Gastrocnemius medialis (tissue), 4 donors: ENCODE measurements around the gene ARHGAP25. TPM values are rescaled to one million over a fixed set of nuclear protein-coding genes. Genes with fewer than 3 reads are reported as not detected.

ENCODE experiments used
- ATAC-seq, 2 donors: fragments of 150-250 bp; one replicate each; pipeline ENCODE4 v1.9.1; 2016
- DNase-seq, 2 donors: peaks; one replicate each; pipeline ENCODE4 v3.0.0-alpha.2; 2019
- H3K27ac ChIP-seq, 4 donors: fragments of 200-600 bp; sonication (generic); 1 replicate in 1 of 4; 2 replicates in 3 of 4; pipeline ENCODE4 v1.5.1; 2016 to 2018; ENCODE audit warnings: mild to moderate bottlenecking in 2 of 4, moderate library complexity in 1 of 4
- H3K27me3 ChIP-seq, 3 donors: fragments of 200-600 bp; sonication (generic) in 2 of 3; 1 replicate in 1 of 3; 2 replicates in 2 of 3; pipeline versions ENCODE4 v1.5.1 to v1.6.0; 2016 to 2019; ENCODE audit warnings: mild to moderate bottlenecking in 1 of 3, moderate library complexity in 1 of 3
- H3K36me3 ChIP-seq, 2 donors: fragments of 200-600 bp; sonication (generic) in 1 of 2; one replicate each; pipeline ENCODE4 v1.5.1; 2017 to 2018
- H3K4me1 ChIP-seq, 2 donors: fragments of 200-600 bp; sonication (generic) in 1 of 2; one replicate each; pipeline ENCODE4 v1.5.1; 2016 to 2017; ENCODE audit warnings: mild to moderate bottlenecking in 2 of 2
- H3K4me3 ChIP-seq, 4 donors: fragments of 200-600 bp; sonication (generic) in 3 of 4; 1 replicate in 1 of 4; 2 replicates in 3 of 4; pipeline ENCODE4 v1.5.1; 2016 to 2019; ENCODE audit warnings: mild to moderate bottlenecking in 2 of 4
- H3K9me3 ChIP-seq, 3 donors: fragments of 200-600 bp; sonication (generic) in 2 of 3; 1 replicate in 1 of 3; 2 replicates in 2 of 3; pipeline ENCODE4 v1.5.1; 2016 to 2019
- POLR2A ChIP-seq, 2 donors: fragments of 450-650 bp; IDR thresholded peaks; one replicate each; pipeline ENCODE4 v1.6.1; 2017; ENCODE audit warnings: antibody characterized with exemption in 2 of 2, mild to moderate bottlenecking in 2 of 2, moderate library complexity in 2 of 2
- in situ Hi-C, 4 donors: fragments of 200-750 bp; cut with MboI; loops; one replicate each; pipeline versions ENCODE4 v1.15.0 to v1.8.0; 2017; ENCODE audit warnings: low sequenced_read_pairs in 4 of 4
- intact Hi-C: fragments of 100-400 bp; cut with DNase I; formaldehyde crosslinking; loops from one replicate; pipeline ENCODE4 v1.15.1; 2023; ENCODE audit warnings: low total_unique reads
- total RNA-seq, 4 donors: library from RNA; depleted of rRNA; stranded (reverse); fragments of >200 nt; gene quantifications; one replicate each; pipeline versions ENCODE4 v1.1.0 to v1.2.3, GENCODE V29; 2016
- TF ChIP-seq, protein P1 (sequence below), 5 experiments: fragments of 450-650 bp in 3 of 5; fragments of 200-600 bp in 2 of 5; sonication (generic) in 2 of 5; IDR thresholded peaks in 4 of 5; conservative IDR thresholded peaks in 1 of 5; 1 replicate in 4 of 5; 2 replicates in 1 of 5; pipeline ENCODE4 v1.5.1; 2016 to 2019; ENCODE audit warnings: antibody characterized with exemption in 5 of 5, mild to moderate bottlenecking in 3 of 5, moderate library complexity in 3 of 5

Gene ARHGAP25
- total RNA-seq, 4 donors from 2014 or later = 1.9 to 6.8 (median 3.0) TPM

DNA sequence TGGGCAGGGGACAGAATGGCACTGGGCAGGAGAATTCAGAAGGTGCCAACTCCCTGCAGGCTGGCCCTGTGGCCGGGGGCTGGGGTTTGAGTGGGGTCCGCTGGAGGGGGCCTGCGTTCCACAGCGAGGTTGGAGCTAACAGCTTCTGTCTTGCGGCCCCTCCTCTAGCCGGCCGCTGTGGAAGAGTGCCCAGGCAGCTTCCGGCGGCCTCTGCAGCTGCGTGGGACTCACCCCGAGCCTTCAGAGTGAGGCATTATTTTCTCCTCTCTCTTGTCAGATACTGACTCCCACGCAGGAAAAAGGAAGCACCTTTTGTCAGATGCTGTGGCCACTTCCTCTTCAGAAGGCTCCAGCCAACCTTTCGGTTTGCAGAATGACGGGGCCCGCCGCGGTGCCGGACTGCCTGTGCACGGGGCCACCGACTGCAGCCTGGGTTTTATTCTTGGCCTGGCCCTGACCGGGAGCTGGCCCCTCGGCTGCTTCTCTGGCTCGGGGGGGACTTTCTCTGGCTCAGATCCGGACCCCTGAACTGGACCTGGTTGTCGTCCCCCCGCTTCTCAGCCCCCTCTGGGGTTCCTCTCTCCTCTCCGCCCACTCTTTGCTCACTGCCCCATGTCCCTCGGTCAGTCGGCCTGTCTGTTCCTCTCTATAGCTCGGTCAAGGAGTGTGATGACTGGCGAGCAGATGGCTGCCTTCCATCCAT is 40.1 kb downstream of the ARHGAP25 start:
- peaks cover 0 to 14% of the 10 kb centered on the region in 2 donors for H3K4me1 ChIP-seq
- DNase-seq (peak in 1 of 2 donors; percentile 39), ATAC-seq (peak; percentile 51 to 64)
- H3K27ac ChIP-seq = peak overlapping the region; percentile 68 to 77 (median 72)
- no peaks in the 10 kb centered on the region for H3K9me3 ChIP-seq
- in situ Hi-C loops (no loop called here), intact Hi-C loops (no loop called here)
- H3K36me3 ChIP-seq = no peaks in the 10 kb centered on the region
- H3K27me3 ChIP-seq = no peaks in the 10 kb centered on the region
- TF ChIP-seq POLR2A (IDR thresholded peaks at IDR 0.05) = peak in 1 of 2 donors; percentile 42
- TF ChIP-seq, protein P1, sequence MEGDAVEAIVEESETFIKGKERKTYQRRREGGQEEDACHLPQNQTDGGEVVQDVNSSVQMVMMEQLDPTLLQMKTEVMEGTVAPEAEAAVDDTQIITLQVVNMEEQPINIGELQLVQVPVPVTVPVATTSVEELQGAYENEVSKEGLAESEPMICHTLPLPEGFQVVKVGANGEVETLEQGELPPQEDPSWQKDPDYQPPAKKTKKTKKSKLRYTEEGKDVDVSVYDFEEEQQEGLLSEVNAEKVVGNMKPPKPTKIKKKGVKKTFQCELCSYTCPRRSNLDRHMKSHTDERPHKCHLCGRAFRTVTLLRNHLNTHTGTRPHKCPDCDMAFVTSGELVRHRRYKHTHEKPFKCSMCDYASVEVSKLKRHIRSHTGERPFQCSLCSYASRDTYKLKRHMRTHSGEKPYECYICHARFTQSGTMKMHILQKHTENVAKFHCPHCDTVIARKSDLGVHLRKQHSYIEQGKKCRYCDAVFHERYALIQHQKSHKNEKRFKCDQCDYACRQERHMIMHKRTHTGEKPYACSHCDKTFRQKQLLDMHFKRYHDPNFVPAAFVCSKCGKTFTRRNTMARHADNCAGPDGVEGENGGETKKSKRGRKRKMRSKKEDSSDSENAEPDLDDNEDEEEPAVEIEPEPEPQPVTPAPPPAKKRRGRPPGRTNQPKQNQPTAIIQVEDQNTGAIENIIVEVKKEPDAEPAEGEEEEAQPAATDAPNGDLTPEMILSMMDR (IDR thresholded peaks at IDR 0.05 in 4 of 5, conservative IDR thresholded peaks at IDR 0.05 in 1 of 5) = no peak
- peak overlapping the region; percentile 31 to 51 (median 46) for H3K4me3 ChIP-seq

DNA sequence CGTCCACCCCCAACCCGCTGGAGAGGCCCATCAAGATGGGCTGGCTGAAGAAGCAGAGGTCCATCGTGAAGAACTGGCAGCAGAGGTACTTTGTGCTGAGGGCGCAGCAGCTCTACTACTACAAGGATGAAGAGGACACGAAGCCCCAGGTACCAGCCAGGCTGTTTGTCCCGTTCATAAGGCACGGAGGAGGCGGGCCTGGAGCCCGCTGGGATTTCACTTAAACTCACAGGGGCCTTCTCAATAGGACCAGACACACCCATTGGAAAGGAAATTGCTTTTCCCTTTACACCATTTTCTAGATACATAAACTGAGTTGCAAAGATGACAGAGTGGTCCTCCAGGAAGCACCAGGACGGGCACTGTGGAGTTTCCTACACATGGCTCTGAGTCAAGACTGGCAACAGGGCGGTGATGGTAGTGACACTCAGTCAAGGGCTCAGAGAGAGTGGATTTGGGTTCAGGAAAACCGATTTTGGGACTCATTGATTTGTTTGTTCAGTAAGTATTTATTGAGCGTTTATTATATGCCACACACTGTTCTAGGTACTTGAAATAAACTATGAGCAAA is 40.7 kb downstream of the ARHGAP25 start:
- no peak for ATAC-seq
- intact Hi-C loops = no loop called here

DNA sequence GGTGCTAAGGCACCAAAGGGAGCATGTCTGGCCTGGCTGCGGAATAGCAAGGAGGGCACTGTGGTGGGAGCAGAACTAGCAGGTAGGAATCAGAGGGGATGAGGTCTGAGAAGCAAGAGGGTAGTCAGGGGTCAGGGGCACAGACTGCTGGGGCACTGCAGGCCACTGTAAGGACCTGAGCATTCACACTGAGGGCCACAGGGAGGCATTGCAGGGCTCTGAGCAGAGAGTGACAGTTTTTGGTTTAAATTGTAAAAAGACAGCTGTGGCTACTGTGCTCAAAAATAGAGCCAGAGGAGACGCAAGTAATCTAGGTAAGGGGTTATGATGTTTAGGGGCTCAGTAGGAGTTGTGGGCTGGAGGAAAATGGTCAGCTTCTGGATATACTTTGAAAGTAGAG is 41.5 kb downstream of the ARHGAP25 start:
- H3K27me3 ChIP-seq = no peaks in the 10 kb centered on the region
- no peaks in the 10 kb centered on the region for H3K9me3 ChIP-seq
- TF ChIP-seq, protein P1 (IDR thresholded peaks at IDR 0.05 in 4 of 5, conservative IDR thresholded peaks at IDR 0.05 in 1 of 5) = no peak
- no peak for TF ChIP-seq POLR2A (IDR thresholded peaks at IDR 0.05)
- intact Hi-C loops (no loop called here), in situ Hi-C loops (no loop called here)
- peak overlapping the region; percentile 68 to 77 (median 72) for H3K27ac ChIP-seq
- peak overlapping the region in 3 of 4 donors; percentile 22 to 51 (median 49) for H3K4me3 ChIP-seq
- peaks cover 0 to 9% of the 10 kb centered on the region in 2 donors for H3K4me1 ChIP-seq
- H3K36me3 ChIP-seq = no peaks in the 10 kb centered on the region
- ATAC-seq = no peak
- no peak for DNase-seq

More for the DNA sequence above, 40.7 kb downstream of the ARHGAP25 start:
- Histone ChIP-seq H3K27ac (peak overlapping the region; percentile 68 to 77 (median 72)), H3K9me3 (no peaks in the 10 kb centered on the region), H3K36me3 (no peaks in the 10 kb centered on the region), H3K4me1 (peaks cover 0 to 14% of the 10 kb centered on the region in 2 donors), H3K4me3 (peak overlapping the region; percentile 31 to 51 (median 46)), H3K27me3 (no peaks in the 10 kb centered on the region)
- DNase-seq = no peak
- in situ Hi-C loops = no loop called here
- TF ChIP-seq, protein P1 (IDR thresholded peaks at IDR 0.05 in 4 of 5, conservative IDR thresholded peaks at IDR 0.05 in 1 of 5) = no peak
- TF ChIP-seq POLR2A (IDR thresholded peaks at IDR 0.05) = no peak

DNA sequence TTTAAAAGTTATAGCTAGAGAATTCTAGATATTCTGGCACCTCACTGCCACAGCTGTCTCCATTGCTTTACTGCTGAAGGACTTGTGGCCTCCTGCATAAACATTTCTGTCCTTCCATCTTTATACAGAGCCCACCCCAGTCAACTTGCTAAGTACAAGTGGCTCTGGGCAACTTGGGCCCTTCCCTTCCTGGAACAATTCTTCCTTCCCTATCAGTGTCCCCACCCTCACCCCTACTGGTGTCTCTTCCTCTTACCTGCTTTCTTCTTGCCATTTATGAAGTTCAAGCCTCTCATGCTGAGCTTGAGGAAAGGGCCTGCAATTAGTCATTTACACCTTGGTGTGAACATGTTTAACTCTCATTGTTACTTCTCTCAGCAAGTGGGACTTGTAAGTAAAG is 45.0 kb downstream of the ARHGAP25 start:
- ATAC-seq (no peak), DNase-seq (no peak)
- Histone ChIP-seq H3K36me3 (no peaks in the 10 kb centered on the region), H3K4me3 (no peak overlapping the region), H3K9me3 (no peaks in the 10 kb centered on the region), H3K4me1 (peaks cover 0 to 2% of the 10 kb centered on the region in 2 donors), H3K27me3 (no peaks in the 10 kb centered on the region), H3K27ac (no peak overlapping the region)
- in situ Hi-C loops (no loop called here), intact Hi-C loops (no loop called here)
- no peak for TF ChIP-seq POLR2A (IDR thresholded peaks at IDR 0.05)
- TF ChIP-seq, protein P1 (IDR thresholded peaks at IDR 0.05 in 4 of 5, conservative IDR thresholded peaks at IDR 0.05 in 1 of 5) = no peak
